HG03045 (cell line): ENCODE data around the gene ZWILCH.
A peak's percentile ranks its signal among the peaks of the same experiment; 100 is the strongest.
"Not testable (repeated sequence)": the region's sequence is repeated elsewhere in the genome, so short reads cannot be mapped to it uniquely, and the experiment has no call there.

Source experiments
- ATAC-seq: cut with Tn5 transposase; IDR thresholded peaks from one replicate; pipeline ENCODE4 v1.9.1; 2021; ENCODE audit warnings: mild to moderate bottlenecking, moderate library complexity; ENCODE audit not compliant: unreplicated experiment

The ZWILCH gene

DNA sequence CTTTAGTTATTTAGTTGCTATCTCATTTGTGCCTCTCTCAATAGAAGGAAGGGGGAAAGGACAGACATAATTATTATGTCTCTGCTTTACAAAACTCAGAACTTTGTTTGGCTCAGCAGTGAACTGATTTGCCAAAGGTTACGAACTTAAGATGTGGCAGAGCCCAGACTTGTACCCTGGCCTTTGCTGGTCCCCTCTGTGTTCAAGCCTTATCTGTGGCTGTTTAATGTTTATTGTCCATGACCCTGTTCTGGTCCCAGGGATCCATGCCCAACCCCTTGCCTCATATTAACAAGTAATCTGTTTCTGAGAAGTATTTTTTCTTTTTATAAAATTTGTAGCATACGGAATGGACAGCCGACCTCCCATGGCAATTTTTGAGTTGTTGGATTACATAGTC lies 18.2 kb upstream of the ZWILCH start:
- ATAC-seq = no peak

- no peak for ATAC-seq
Observed at GRCh38 chr15:66488525-66488924, 16.6 kb upstream of the ZWILCH start.

GRCh38 chr15:66489179-66489791 lies 15.8 kb upstream of the ZWILCH start:
- ATAC-seq = no peak

- ATAC-seq = no peak
Observed at GRCh38 chr15:66491846-66492245, 13.3 kb upstream of the ZWILCH start.

DNA sequence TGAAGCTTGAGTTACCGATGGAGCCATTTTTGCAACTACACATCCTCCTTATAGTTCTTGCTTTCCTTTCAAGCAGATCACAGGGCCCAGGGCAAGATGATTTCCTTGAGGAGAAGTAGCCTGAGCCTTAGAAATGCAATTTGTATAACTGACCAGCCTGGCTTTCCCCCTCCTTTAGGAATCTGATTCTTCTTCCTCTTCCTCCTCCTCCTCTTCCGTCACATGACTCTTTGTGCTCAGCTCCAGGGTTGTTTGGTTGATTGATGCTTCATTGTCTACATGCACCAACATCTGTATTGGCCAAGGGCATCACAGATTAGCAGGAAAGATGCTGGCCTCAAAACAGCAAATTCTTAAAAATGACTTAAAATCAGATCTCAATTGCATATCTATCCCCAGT lies 10.9 kb upstream of the ZWILCH start:
- ATAC-seq = no peak

DNA sequence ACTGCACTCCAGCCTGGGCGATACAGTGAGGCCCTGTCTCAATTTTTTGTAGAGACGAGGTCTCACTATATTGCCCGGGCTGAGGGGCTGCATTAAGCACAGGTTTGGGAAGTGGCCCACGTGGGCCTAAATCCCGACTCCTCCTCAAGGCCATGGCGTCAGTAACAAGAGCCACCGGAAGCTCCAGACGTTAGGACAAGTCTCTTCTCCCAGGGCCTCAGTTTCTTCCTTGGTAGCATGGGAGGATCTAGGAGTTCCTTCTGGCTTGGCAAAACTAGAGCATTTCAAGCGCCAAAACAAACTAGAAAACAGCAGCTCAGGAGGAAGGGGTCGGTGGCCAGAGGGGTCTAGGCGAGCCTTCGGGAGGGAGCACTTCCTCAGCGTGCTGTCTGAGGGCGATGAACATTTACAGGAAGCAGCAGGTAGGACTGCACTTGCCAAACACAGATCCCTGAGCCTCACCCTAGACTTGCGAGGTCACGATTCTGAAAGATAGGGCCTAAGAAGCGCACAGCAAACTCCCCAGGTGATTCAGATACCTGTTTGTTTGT lies 8.1 kb upstream of the ZWILCH start:
- ATAC-seq = peak; percentile 14

DNA sequence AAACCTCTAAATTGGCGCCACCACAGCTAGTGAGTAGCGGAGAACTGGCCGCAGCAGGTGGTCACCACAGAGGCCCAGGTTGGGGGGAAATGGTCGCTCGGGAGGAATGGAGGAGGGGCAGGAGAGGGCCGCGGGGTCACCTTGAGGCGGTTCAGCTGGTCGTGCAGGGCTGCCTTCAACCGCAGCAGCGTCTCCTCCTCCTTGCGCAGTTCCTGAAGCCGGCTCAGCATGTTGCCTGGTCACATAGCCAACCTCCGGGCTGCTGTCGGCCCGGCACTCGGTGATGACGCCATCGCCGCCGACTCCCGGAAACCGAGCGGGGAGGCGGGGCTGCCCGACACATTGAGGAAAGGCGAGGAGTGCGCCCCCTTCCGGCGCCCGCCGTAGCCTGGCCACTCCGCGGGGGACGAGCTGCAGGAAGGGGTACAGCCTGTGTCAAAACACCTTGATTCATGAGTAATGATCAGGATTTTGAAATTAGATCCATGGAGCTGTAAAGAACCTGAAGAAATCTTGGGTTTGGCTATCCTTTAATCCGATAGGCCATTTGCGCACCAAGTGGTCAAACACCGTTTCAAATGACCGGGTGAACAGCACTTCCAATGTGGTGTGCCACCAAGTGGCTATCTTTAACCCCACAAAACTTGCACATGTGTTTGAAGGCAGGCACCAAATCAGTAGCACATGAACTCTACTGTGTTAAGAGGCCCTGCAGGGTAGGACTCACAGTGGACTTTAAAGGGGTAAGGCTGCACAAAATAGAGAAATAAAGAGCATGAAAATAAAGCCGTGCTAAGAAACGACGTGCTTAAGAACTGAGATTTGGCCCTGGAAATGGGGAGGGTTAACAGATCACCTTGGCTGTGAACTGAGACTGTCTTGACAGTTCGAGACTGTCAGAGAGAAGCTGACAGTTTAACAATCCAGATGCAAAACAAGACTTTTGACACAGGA lies 7.3 kb upstream of the ZWILCH start, which contains the start of gene SNAPC5:
Gene SNAPC5 (minus strand): TSS at position 261 of the 954 bp plus-strand sequence. CDS start 31 bp downstream, at position 230.
- peak; percentile 87 for ATAC-seq

DNA sequence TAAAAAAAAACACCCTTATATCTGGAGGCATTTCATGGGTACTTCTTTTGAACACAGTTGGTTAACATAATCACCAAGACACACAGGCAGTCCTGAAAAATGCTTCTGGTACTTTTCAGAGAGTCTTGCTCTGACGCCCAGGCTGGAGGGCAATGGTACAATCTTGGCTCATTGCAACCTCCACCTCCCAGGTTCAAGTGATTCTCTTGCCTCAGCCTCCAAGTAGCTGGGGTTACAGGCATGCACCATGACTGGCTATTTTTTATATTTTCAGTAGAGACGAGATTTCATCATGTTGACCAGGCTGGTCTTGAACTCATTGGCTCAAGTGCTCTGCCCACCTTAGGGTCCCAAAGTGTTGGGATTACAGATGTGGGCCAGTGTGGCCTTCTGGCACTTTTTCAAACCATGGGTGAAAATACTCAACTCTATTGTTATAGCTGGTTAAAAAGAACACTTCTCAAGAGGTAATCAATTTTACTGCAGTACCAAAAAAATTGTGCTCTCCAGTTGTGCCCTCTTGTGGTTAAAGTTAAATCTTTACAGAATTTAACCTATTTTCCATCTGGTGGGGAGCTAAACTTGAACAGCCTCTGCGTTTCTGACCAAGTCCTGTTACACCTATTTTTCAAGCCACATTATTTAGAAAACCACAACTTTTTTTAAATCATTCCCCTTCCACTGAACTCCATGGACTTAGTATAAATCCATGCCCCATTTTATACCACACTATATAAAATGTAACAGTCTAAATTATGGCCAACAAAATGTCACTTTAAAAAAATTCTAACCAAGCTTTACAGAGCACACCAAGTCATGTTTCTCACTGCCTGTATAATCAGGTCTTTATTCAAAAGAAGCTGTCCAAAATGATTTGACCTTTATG lies 6.4 kb upstream of the ZWILCH start:
- no peak for ATAC-seq

GRCh38 chr15:66500346-66500745 lies 4.8 kb upstream of the ZWILCH start:
- not testable (repeated sequence) for ATAC-seq

- no peak for ATAC-seq
Observed at GRCh38 chr15:66502491-66502890, 2.6 kb upstream of the ZWILCH start.

DNA sequence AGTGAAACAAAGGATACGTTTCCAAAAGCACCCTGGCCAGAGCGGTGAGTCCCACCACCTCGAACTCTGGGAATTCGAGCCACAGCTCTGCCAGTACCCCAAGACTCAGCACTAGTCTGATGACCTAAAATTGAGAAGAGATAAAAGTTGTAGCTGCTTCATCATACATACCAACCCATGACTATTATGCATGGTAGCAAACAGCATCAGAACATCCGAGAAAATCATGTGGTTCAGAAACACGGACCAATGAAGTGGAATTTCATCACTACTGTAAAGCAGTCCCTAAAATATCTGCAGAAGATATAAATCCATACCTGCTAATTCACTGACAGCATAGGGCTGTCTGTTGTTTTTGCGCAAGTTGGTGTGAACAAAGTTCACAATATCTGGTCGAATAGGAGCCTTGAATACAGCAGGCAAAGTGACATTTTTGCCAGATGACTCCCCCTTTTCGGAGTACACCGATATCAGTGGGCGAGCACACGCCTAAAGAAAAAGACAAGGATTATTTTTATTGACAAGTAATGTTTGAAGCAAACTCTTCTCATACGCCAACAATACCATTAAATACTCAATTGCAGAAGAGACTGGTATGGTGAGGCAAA lies 2.0 kb upstream of the ZWILCH start:
- not testable (repeated sequence) for ATAC-seq

DNA sequence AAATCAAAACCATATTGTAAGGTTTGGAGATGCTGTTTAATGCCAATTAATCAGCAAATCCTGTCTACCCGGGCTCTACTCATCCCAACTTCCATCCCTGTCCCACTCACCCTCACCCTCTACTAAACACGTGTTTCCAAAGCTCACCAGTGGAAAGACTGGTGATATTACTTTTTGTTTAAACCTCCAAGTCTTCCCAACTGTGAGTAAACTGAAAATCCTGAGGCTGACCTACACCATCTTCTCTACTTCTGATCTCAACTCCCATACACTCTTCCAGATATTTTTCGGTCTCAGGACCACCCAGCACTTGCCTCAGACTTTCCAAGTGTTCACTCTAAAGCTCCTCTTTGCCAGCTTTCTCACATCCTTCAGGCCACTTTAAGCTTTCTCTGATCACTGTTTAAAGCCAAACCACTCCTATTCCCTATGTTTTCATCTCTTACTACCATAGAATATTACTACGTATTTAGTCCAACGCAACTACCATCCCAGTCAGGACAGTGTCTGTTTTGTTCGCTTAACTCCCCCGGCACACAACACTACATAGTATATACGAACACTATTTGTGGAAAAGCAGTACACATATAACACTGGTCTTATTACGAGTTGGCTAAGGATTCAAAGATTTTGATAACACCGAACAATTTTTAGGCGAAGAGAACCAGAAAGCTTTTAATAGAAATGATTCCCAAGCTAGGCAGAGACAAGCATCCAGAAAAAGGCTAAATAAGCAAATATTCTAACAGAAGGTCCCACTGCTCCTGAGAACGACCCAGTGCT lies 1.2 kb upstream of the ZWILCH start:
- ATAC-seq = no peak

- peak; percentile 34 for ATAC-seq
Observed at GRCh38 chr15:66505430-66505811, 295 bp downstream of the ZWILCH start.

- ATAC-seq = no peak
Observed at GRCh38 chr15:66505818-66506217, 692 bp downstream of the ZWILCH start.

- ATAC-seq = no peak
Observed at GRCh38 chr15:66508293-66508883, 3.3 kb downstream of the ZWILCH start.

GRCh38 chr15:66514586-66514985 lies 9.5 kb downstream of the ZWILCH start:
- no peak for ATAC-seq

- ATAC-seq = no peak
Observed at GRCh38 chr15:66515901-66516322, 10.8 kb downstream of the ZWILCH start.

DNA sequence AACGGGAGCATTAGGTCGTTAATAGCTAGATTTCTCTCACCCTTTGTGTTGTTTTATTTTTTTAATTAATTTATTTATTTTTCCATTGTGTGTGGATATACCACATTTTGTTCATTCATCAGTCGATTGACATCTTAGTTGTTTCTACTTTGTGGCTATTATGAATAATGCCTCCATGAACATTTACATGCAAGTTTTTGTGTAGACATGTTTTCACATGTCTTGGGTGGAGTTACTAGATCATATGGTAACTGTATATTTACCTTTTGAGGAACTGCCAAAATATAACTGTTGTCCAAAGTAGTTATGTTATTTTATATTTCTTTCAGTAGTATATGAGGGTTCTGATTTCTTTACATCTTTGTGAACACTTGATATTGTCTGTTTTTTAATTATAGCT lies 18.8 kb downstream of the ZWILCH start:
- ATAC-seq = no peak

DNA sequence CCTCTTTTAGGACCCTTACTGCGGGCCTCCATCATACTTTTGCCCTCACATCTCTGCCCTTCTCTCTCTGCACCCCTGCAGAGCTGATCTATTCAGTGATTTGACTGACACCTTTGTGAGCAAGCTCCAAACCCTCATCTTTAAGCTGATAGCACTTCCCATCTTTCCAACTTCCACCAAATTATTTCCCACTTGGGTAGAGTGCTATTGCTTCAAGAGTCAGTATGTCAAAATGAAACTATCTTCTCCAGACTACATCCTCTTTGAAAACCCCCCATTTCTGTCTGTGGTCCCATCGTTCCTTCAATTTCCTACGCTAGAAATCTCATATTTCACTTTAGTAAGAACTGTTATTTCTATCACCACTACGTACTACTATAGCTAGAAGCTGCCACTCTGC lies 19.7 kb downstream of the ZWILCH start:
- ATAC-seq = no peak
